Skeletal muscle satellite cell (primary cell): ENCODE data around the gene OMP.

Experiments used
- H3K27me3 ChIP-seq: 2 replicates; pipeline ENCODE4 v1.7.0; 2013; ENCODE audit warnings: low read length; ENCODE audit not compliant: control insufficient read depth, insufficient read depth
- H3K36me3 ChIP-seq: 2 replicates; pipeline ENCODE4 v1.7.0; 2013; ENCODE audit warnings: mild to moderate bottlenecking, control low read depth, low read length; ENCODE audit not compliant: insufficient read depth
- H3K4me1 ChIP-seq: 2 replicates; pipeline ENCODE4 v1.7.0; 2013; ENCODE audit warnings: low read length; ENCODE audit not compliant: control insufficient read depth, insufficient read depth
- H3K4me2 ChIP-seq: 2 replicates; pipeline ENCODE4 v1.7.0; 2013; ENCODE audit warnings: mild to moderate bottlenecking, low read length
- H3K4me3 ChIP-seq: 2 replicates; pipeline ENCODE4 v1.7.0; 2013; ENCODE audit warnings: low read length
- H3K9ac ChIP-seq: 2 replicates; pipeline ENCODE4 v1.7.0; 2013; ENCODE audit warnings: mild to moderate bottlenecking, low read depth, low read length, moderate library complexity
- H3K9me3 ChIP-seq: replicated peaks from 2 replicates; pipeline ENCODE4 v1.7.0; 2013; ENCODE audit warnings: mild to moderate bottlenecking, control low read depth, low read length

Gene OMP

DNA sequence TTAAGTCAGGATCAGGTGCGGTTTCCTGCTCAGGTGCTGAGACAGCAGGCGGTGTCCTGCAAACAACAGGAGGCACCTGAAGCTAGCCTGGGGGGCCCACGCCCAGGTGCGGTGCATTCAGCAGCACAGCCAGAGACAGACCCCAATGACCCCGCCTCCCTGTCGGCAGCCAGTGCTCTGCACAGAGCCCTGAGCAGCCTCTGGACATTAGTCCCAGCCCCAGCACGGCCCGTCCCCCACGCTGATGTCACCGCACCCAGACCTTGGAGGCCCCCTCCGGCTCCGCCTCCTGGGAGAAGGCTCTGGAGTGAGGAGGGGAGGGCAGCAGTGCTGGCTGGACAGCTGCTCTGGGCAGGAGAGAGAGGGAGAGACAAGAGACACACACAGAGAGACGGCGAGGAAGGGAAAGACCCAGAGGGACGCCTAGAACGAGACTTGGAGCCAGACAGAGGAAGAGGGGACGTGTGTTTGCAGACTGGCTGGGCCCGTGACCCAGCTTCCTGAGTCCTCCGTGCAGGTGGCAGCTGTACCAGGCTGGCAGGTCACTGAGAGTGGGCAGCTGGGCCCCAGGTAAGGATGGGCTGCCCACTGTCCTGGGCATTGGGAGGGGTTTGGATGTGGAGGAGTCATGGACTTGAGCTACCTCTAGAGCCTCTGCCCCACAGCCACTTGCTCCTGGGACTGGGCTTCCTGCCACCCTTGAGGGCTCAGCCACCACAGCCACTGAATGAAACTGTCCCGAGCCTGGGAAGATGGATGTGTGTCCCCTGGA lies 25.5 kb downstream of the OMP start, which contains the start of gene MYO7A:
MYO7A (plus strand) TSS at position 327 of the 772 bp plus-strand sequence. CDS start 2,389 bp downstream, outside the sequence.
- Histone ChIP-seq H3K36me3 (peaks cover 6% of the 10 kb centered on the region), H3K9me3 (no peaks in the 10 kb centered on the region), H3K4me2 (peak within 1 kb of the TSS; percentile 94), H3K4me1 (peaks cover 13% of the 10 kb centered on the region), H3K4me3 (peak within 1 kb of the TSS; percentile 69), H3K27me3 (peaks cover 2% of the 10 kb centered on the region), H3K9ac (no peak within 1 kb of the TSS)

DNA sequence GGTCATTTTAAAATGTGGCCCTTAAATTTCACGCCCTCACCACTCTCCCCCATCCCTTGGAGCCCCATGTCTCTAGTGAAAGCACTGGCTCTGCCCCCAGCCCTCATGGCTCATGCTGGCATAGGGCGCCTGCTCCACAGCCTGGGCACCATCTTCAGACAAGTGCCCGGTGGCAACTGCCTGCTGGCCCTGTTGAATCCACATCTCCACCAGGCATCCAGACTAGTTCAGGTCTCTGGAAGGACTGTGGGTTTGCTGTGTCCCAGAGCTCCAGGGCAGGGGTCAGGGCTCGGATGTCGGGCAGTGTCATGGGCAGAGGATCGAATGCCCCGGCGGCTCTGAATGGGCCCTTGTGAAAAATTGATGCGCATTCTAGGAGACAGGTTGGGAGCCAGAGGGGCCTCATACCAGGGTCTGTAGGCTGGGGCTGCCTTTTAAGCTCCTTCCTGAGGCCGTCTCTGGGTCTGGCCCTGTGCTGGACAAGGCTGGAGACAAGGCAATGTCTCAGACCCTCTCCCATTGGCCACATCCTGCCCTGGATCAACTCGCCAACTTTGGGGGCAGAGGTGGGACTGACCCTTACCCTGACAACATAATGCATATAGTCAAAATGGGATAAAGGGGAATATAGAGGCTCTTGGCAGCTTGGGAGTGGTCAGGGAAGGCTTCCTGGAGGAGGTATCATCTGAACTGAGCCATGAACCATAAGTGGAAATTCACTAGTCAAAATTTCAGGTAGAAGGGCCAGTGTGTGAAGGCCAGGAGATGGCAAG lies 26.6 kb downstream of the OMP start:
- Histone ChIP-seq H3K4me2 (no peak overlapping the region), H3K4me1 (peaks cover 13% of the 10 kb centered on the region), H3K9ac (no peak overlapping the region), H3K4me3 (no peak overlapping the region), H3K36me3 (peaks cover 2% of the 10 kb centered on the region), H3K27me3 (peaks cover 2% of the 10 kb centered on the region), H3K9me3 (no peaks in the 10 kb centered on the region)

DNA sequence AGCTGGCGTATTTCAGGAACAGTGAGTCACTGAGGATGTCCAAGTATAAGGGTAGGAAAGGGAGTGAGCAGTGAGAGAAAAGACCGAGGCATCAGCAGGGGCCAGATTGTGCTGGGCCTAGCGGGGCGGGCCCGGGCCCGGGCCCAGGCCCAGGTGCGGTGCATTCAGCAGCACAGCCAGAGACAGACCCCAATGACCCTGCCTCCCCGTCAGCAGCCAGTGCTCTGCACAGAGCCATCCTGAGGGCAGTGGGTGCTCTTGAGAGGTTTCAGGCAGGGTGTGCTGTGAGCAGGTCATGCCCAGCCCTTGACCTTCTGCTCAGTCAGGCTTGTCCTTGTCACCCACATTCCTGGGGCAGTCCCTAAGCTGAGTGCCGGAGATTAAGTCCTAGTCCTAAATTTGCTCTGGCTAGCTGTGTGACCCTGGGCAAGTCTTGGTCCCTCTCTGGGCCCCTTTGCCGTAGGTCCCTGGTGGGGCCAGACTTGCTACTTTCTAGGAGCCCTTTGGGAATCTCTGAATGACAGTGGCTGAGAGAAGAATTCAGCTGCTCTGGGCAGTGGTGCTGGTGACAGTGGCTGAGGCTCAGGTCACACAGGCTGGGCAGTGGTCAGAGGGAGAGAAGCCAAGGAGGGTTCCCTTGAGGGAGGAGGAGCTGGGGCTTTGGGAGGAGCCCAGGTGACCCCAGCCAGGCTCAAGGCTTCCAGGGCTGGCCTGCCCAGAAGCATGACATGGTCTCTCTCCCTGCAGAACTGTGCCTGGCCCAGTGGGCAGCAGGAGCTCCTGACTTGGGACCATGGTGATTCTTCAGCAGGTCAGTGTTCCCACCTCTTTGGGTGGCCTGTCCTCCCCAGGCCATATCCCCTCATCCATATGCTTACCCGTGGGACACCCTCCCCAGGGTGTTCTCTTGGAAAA lies 27.5 kb downstream of the OMP start:
- Histone ChIP-seq H3K9me3 (no peaks in the 10 kb centered on the region), H3K4me2 (no peak overlapping the region), H3K4me1 (peaks cover 13% of the 10 kb centered on the region), H3K4me3 (no peak overlapping the region), H3K9ac (no peak overlapping the region), H3K27me3 (peaks cover 2% of the 10 kb centered on the region), H3K36me3 (peaks cover 1% of the 10 kb centered on the region)

DNA sequence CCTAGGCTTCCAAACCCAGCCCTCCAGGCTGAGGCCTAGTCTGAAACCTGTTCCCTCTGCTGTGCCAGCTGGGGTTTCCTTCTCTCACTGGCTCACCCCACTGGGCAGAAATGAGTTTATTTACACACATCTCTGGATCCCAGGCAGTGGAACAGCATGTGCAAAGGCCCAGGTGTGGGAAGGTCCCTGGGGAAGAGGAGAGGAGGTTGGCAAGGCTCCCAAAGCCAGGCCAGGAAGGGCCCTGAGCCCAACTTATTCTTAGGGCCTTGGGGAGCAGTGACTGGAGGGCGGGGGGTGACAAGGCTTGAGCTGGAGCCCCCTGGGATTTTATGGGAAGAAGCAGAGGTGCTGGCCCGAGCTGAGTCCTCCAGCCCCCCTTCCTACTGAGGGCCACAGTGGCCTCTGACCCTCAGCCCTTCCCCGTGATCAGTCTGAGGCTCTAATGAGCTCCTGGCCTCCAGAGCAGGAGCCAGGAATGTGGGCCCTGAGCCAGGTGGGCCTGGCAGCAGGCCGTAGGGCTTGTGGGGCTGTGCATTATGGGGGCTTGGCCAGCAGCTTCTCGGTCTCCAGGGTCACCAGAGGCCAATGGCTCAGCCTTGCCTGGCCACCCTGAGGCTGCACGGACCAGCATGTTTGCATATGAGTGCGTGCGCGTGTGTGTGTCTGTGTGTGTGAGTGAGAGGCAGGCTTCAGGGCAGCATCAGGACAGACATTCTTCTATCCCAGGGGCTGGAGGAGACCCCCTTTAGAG lies 28.3 kb downstream of the OMP start:
- H3K4me2 ChIP-seq, result no peak overlapping the region
- no peak overlapping the region for H3K9ac ChIP-seq

DNA sequence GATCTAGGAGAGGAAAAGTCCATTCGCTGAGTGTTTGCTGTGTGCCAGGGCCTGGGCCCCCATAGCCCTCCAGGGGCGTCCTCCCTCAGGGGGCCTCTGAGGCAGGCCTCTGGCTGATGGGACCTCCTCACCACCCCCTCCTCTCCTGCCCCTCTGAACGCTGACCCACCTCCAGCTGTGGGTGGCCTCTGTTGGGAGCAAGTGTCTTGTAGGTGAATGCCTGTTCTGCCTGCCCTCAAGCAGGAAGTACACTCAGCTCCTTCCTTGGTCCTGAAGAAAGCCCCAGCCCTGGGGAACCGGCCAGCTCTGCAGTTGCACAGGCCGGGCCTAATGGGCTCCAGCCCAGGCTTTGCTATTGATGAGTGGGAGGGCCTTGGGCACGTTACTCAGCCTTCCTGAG lies 28.9 kb downstream of the OMP start:
- Histone ChIP-seq H3K4me2 (no peak overlapping the region), H3K9ac (no peak overlapping the region), H3K4me3 (no peak overlapping the region), H3K36me3 (no peaks in the 10 kb centered on the region), H3K4me1 (peaks cover 13% of the 10 kb centered on the region), H3K9me3 (no peaks in the 10 kb centered on the region), H3K27me3 (peaks cover 5% of the 10 kb centered on the region)

More for the DNA sequence above, 28.3 kb downstream of the OMP start:
- Histone ChIP-seq H3K27me3 (peaks cover 2% of the 10 kb centered on the region), H3K4me3 (no peak overlapping the region), H3K9me3 (no peaks in the 10 kb centered on the region), H3K36me3 (no peaks in the 10 kb centered on the region), H3K4me1 (peaks cover 13% of the 10 kb centered on the region)

DNA sequence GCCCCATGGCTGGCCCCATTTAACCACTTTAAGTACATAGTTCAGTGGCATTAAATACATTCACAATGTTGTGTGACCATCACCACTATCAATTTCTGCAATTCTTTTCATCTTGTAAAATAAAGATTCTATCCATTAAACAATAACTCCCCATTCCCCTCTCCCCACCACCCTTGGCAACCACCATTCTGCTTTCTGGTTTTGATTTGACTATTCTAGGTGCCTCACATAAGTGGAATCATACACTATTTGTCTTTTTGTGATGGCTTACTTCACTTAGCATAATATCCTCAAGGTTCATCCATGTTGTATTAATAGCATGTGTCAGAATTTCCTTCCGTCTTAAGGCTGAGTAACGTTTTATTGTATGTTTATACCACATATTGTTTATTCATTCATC lies 32.4 kb downstream of the OMP start:
- no peak overlapping the region for H3K4me2 ChIP-seq
- H3K36me3 ChIP-seq, result no peaks in the 10 kb centered on the region
- no peaks in the 10 kb centered on the region for H3K9me3 ChIP-seq
- H3K27me3 ChIP-seq, result peaks cover 27% of the 10 kb centered on the region
- no peak overlapping the region for H3K4me3 ChIP-seq
- no peak overlapping the region for H3K9ac ChIP-seq
- peaks cover 2% of the 10 kb centered on the region for H3K4me1 ChIP-seq

DNA sequence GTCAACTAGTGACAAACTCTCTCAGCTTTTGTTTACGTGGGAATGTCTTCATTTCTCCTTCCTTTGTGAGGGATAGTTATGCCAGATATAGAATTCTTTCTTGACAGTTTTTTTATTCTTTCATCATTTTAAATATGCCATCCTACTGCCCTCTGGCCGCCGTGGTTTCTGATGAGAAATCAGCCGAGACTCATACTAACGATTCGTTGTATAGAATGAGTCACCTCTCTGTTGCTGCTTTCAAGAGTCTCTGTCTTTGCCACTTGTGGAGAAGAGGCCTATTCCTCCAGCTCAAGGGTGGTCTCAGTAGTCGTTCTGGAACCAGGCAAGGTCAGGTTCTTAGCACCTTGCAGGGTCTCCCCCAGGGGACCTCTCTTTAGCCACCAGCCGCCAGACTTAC lies 33.4 kb downstream of the OMP start:
- Histone ChIP-seq H3K4me3 (no peak overlapping the region), H3K27me3 (peaks cover 27% of the 10 kb centered on the region), H3K9ac (no peak overlapping the region), H3K36me3 (no peaks in the 10 kb centered on the region), H3K4me1 (peaks cover 6% of the 10 kb centered on the region), H3K9me3 (no peaks in the 10 kb centered on the region), H3K4me2 (no peak overlapping the region)

DNA sequence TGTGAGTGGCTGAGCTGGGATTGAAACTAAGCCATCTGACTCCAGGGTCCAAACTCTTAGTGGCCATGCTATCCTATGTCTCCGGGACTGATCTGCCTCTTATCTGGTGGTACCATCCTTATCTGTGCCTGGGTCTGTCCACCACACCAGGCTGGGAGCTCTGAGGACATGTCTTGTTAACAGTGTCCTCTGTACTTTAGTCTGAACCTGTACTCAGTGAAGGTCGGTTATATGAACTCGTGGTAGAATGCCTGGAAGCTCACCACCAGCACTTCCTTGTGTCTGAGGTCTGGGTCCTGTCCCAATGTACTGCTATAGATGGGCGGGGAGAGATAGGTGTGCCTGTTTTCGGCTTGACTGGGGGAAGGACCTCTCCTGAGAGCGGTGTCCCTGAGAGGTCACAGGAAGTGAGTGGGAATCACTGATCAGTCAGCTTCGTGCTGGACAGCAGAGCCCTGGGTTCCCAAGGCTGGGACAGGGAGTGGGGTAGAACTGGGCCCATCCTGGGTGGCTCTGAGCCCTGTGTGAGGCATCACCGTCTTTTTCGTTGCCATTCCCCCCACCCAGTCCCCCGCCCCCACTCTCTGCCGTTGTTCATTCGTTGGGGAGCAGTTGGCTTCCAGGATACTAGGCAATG lies 34.3 kb downstream of the OMP start:
- no peaks in the 10 kb centered on the region for H3K9me3 ChIP-seq
- H3K27me3 ChIP-seq, result peaks cover 27% of the 10 kb centered on the region
- no peak overlapping the region for H3K4me3 ChIP-seq
- H3K9ac ChIP-seq, result no peak overlapping the region
- peaks cover 6% of the 10 kb centered on the region for H3K4me1 ChIP-seq
- H3K36me3 ChIP-seq, result no peaks in the 10 kb centered on the region
- no peak overlapping the region for H3K4me2 ChIP-seq

DNA sequence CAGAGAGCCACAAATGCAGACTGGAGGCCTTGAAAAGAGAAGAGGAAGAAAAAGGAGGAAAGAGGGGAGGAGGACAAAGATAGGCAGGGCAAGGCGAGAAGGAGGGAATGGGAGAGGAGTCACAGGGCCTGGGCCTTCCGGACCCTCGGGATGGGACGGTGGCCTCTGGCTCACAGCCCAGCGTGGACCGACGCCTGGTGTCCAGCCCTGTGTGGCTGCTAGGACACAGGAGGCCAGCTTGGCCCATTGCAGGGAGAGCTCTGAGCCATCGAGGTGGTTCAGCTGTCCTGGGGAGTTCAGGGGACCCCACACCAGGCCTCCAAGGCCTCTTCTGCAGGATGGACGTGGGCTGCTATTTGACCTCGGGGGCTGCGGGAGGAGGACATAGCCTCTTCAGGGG lies 34.8 kb downstream of the OMP start:
- no peaks in the 10 kb centered on the region for H3K9me3 ChIP-seq
- H3K4me3 ChIP-seq, result no peak overlapping the region
- H3K36me3 ChIP-seq, result no peaks in the 10 kb centered on the region
- H3K4me1 ChIP-seq, result peaks cover 6% of the 10 kb centered on the region
- no peak overlapping the region for H3K9ac ChIP-seq
- H3K27me3 ChIP-seq, result peaks cover 27% of the 10 kb centered on the region
- H3K4me2 ChIP-seq, result no peak overlapping the region

DNA sequence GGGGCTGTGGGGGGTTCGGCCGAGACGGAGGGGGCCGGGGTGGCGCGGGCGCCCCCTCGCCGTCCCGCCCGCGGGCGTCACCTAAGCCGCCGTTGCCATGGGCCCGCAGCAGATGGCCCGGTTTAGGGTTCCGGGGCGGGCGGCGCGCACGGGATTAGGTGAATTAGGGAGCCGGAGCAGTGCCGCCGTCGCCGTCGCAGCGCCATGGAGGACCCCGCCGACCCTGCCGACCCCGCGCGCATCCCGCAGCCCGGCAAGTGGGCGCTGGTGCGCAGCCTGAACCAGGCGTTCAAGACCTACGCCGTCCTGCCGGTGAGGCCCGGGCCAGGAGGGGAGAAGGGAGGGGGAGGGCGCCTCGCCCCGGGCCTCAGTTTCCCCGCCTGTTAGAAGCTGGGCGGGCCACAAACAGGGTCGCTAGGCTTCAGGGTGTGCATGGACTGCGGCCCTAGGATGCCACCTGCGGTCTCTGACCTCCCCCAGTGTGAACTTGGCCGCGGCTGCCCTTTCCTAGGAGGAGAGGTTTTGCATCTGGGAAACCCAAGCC lies 35.5 kb downstream of the OMP start:
- H3K4me2 ChIP-seq, result no peak overlapping the region
- no peaks in the 10 kb centered on the region for H3K36me3 ChIP-seq
- no peak overlapping the region for H3K9ac ChIP-seq
- H3K27me3 ChIP-seq, result peaks cover 27% of the 10 kb centered on the region
- no peaks in the 10 kb centered on the region for H3K9me3 ChIP-seq
- peaks cover 6% of the 10 kb centered on the region for H3K4me1 ChIP-seq
- no peak overlapping the region for H3K4me3 ChIP-seq
